ENCODE results near the gene PARD3. TPM values are rescaled to one million over a fixed set of nuclear protein-coding genes. Genes with fewer than 3 reads are reported as not detected.

Gene PARD3
- total RNA-seq, 1 experiment from 2014 or later = 55.3 TPM

DNA sequence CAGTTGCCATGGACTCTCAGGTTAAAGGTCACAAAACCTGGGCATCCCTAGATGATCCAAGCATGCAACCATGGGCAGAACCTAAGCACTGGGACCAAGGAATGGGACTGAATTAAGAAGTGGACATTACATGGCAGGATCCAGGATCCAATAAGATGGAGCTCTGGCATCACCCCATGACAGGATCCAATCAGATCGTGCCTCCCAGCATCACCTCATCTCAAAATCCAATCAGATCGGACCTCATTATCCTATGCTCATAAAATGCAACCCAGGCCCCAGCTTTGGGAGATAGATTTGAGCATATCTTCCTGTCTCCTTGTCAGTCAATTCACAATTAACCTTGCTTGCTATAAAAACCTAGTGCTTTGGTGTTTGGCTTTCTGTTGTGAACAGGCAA lies 616.1 kb downstream of the PARD3 start:
- peak; percentile 25 for DNase-seq (ENCODE audit: low read depth)

DNA sequence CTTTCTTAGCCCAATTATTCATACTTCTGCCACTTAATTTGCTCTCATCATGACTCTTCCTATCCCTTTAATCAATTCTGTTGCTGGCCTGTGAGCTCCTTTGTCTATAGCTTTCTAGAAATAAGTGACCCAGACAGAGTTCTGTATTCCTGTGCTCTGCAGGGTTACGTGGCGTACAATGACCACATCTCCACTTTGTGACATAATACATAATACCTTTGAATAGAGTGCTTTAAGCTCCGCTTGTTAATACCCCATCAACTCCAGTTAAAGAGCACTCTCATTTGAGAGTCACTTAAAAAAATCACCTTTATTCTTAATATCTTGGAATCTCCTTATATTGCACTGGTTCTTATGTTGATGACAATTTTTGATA lies 619.0 kb downstream of the PARD3 start:
- no peak for DNase-seq (ENCODE audit: low read depth)

DNA sequence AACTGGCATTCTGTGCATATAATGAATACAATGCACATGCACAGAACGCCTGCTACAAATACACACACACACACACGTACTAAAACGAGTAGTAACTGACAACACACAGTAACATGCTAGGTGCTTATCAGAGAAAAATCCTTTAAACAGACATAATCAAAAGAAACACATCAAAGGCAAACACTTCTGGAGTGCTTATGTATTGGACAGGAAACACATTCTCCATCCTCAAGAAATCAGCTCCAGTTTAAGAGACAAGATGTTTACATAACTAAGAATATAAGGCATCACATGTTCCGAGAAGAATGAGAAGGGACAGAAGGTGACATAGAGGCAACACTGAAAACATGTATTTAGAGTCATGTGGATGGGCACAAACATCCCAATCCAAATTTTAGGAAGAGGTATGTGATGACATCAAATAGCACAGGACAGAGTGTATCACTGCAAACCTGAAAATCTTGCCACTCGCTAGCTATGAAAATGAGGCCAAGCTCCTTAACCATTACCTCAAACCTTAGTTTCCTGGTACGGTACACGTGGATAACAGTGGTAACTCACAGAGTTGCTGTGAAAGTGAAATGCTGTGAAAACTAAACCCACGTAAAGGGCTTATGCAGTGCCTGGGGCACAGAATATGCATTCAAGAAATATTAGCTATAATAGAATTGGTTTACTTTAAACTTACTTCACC lies 619.6 kb downstream of the PARD3 start:
- no peak for DNase-seq (ENCODE audit: low read depth)

DNA sequence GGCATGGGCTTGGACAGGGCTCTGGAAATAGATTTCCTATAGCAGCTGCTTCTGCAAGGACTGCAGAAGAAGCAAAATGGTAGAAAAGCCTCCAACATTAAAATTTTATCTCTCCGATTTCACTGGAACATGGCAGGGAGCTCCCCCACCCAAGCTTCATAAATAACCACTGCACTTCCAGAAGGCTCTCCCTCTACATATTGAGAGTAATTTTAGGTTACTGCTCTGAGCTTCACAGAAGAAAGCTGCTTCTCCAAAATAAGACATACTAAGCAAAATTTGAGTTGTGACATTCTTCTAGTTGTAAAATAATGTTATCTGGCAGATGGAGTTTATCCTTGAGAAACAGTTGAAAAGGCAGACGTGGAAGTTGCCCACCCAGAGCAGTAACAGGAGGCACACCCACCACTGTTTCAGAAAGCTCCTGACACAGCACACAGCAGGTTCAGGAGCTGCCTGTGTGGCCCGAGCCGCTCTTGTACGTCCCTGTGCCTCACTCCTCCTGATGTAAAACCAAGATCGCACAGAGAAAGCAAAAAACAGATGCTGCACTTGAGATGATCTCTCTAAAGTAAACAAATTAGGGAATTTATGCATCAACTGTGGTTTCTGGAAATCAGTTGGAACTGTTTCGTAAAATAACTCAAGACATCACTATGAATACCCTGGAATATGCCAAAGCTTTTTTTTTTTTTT lies 621.0 kb downstream of the PARD3 start:
- DNase-seq (ENCODE audit: low read depth) = no peak

DNA sequence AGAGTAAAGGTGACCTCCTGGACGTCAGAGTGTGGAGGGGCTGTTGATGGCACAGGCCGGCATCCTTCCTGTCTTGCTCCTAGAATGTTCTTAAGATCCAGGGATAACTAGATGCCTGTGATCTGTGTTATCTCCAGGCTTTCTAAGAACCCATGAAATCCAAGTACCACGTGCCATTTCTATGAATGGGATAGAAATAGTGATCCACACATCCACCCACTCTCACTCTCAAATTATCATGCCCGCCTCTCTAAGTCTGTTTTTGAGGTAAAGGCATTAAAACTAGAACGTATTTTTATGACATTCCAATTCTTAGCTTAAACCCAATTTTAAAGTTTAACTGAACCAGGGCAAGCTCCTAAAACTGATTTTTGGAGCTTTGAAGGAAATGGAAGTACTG lies 622.5 kb downstream of the PARD3 start:
- no peak for DNase-seq (ENCODE audit: low read depth)

- DNase-seq (ENCODE audit: low read depth) = no peak
Observed at GRCh38 chr10:34191406-34191805, 623.7 kb downstream of the PARD3 start.

GRCh38 chr10:34190580-34190979 lies 624.5 kb downstream of the PARD3 start:
- no peak for DNase-seq (ENCODE audit: low read depth)

GRCh38 chr10:34189830-34190229 lies 625.3 kb downstream of the PARD3 start:
- no peak for DNase-seq (ENCODE audit: low read depth)

DNA sequence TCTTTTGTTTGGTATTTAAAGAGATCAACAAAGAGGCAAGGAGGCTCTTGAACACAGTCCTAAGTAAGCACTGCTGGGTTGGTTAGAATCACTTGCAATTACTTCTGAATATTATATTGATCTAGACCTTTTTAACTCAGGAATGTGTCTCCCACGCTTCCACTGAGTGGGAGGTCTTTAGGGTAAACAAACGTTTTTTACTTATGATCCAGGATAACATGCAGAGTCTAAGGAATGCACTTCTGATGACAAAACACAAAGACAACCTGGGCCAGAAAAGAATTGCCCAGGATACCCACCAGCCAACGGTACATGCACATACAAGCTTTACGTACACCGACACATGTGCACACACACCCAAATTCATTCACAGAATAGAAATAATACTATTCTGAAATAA lies 626.9 kb downstream of the PARD3 start:
- no peak for DNase-seq (ENCODE audit: low read depth)

- peak; percentile 18 for DNase-seq (ENCODE audit: low read depth)
Observed at GRCh38 chr10:34187201-34187600, 627.9 kb downstream of the PARD3 start.

DNA sequence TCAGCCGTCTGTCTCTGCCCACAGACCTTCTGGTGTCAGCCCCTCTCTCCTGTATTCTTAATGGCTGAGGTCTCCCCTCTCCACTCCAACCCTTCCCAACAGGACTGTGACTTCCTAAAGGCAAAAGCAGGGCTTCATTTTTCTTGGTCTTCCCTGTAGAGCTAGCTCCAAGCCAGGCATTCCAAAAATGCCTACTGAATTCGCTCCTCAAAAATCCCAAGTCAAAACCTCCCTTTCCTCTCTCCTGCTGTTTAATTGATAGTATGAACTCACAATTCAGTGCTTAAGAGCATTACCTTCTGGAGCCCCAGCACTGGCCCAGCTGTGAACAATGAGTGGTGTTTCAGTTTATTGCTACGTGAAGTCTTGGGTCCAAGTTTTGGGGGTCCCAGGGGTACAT lies 628.4 kb downstream of the PARD3 start:
- DNase-seq (ENCODE audit: low read depth) = no peak

- no peak for DNase-seq (ENCODE audit: low read depth)
Observed at GRCh38 chr10:34185998-34186397, 629.1 kb downstream of the PARD3 start.

GRCh38 chr10:34184939-34185386 lies 630.1 kb downstream of the PARD3 start:
- DNase-seq (ENCODE audit: low read depth) = no peak

GRCh38 chr10:34184397-34184796 lies 630.7 kb downstream of the PARD3 start:
- DNase-seq (ENCODE audit: low read depth) = no peak

- DNase-seq (ENCODE audit: low read depth) = no peak
Observed at GRCh38 chr10:34183016-34183796, 631.9 kb downstream of the PARD3 start.

DNA sequence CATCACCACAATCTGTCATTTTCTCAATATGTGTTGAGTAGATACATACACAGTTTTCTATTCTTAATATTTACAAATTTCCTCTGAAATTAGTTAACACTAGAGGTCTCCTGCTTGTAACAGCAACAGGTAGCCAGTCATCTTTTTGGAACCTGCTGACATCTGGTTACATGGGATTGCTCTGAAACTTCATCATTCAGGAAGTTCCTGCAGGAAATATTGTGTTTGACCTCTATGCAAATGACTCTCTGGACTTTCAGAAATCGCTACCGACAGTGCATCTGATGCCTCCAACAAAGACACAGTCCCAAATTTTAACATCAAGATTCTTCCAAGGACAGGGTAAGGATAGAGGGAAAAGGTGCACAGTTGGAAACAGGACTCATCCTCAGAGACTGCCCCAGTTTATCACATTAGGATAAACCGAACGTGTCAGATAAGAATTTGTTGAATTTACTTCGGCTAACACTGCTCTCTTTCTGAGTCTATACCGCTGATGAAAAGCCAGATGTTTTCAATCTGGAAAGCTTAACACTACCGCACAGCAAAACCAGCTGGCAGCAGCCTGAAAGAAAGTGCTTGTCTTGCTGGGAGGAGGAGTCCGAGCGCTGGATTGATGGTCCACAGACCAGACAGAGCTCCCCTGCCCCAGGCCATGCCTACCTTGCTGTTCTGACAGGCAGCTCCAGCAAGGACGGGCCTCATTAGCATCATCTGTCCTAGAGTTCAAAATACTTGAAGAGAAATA lies 633.4 kb downstream of the PARD3 start:
- DNase-seq (ENCODE audit: low read depth) = no peak

GRCh38 chr10:34180749-34181148 lies 634.3 kb downstream of the PARD3 start:
- no peak for DNase-seq (ENCODE audit: low read depth)

- DNase-seq (ENCODE audit: low read depth) = no peak
Observed at GRCh38 chr10:34179280-34179679, 635.8 kb downstream of the PARD3 start.

GRCh38 chr10:34178756-34179155 lies 636.3 kb downstream of the PARD3 start:
- DNase-seq (ENCODE audit: low read depth) = no peak

GRCh38 chr10:34178196-34178595 lies 636.9 kb downstream of the PARD3 start:
- DNase-seq (ENCODE audit: low read depth) = no peak

DNA sequence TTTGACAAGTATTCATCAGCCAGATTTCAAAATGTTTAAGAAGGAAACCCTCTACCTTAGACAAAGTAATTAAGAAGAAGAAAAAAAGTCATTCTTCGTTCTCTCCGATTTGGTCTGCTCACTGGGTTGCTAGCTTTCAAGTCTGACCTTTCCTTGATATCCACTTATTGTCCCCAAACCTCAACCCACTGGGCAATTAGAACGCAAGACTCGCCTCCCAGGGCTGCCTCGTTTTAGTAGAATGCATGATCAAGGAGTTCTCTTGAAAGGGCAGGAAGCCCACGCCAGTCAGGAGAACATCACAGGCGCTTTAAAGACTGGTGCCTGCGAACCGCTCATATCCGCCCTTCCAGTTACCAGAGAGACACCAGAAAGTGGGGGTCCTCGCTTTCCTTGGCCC lies 637.7 kb downstream of the PARD3 start:
- DNase-seq (ENCODE audit: low read depth) = no peak

DNA sequence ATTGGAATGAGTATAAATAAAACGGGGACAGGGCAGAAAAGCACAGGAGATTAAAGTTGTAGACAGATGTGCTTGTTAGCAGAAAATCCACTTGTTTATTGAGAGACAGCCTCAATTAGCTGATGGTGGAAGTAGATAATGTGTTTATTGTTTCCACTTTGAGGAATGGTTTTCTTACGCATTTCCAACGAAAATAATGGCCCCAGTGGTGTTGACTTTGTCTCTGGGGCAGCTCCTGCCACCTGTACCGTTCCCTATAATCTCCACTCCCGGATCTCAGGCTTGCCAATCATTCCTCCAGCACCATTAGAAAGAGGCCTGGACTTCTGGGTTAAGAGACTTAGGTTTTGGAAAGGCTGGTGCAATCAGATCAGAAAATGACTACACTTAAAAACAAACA lies 638.7 kb downstream of the PARD3 start:
- DNase-seq (ENCODE audit: low read depth) = no peak

Measured in HT1080 (cell line).